Endodermal cell (in vitro differentiated cells): ENCODE data around the gene KCNQ5. TPM values are rescaled to one million over a fixed set of nuclear protein-coding genes. Genes with fewer than 3 reads are reported as not detected.

Source experiments
- DNase-seq: peaks from one replicate; pipeline ENCODE4 v3.0.0-alpha.2; 2017
- H3K27ac ChIP-seq: 2 replicates; pipeline ENCODE4 v1.5.1; 2013; ENCODE audit warnings: mild to moderate bottlenecking, low read depth, low read length, moderate library complexity
- H3K27me3 ChIP-seq: 2 replicates; pipeline ENCODE4 v1.6.1; 2013; ENCODE audit warnings: mild to moderate bottlenecking, low read length, moderate library complexity; ENCODE audit not compliant: insufficient read depth, control insufficient read depth, poor library complexity, severe bottlenecking
- H3K36me3 ChIP-seq: 2 replicates; pipeline ENCODE4 v1.7.0; 2013; ENCODE audit warnings: mild to moderate bottlenecking, low read length, moderate library complexity; ENCODE audit not compliant: control insufficient read depth, insufficient read depth
- H3K4me1 ChIP-seq: one replicate; pipeline ENCODE4 v1.7.0; 2013; ENCODE audit warnings: low read length; ENCODE audit not compliant: control insufficient read depth, insufficient read depth
- H3K4me3 ChIP-seq: 2 replicates; pipeline ENCODE4 v1.5.1; 2013; ENCODE audit warnings: mild to moderate bottlenecking, low read length, moderate library complexity
- H3K9ac ChIP-seq: 2 replicates; pipeline ENCODE4 v1.6.1; 2013; ENCODE audit warnings: mild to moderate bottlenecking, low read length, moderate library complexity; ENCODE audit not compliant: poor library complexity, severe bottlenecking; ENCODE audit errors: extremely low read depth
- H3K9me3 ChIP-seq: 2 replicates; pipeline ENCODE4 v1.6.1; 2013; ENCODE audit warnings: mild to moderate bottlenecking, low read length, moderate library complexity; ENCODE audit not compliant: control insufficient read depth
- H3K27ac Mint-ChIP-seq: 2 replicates; pipeline ENCODE4 v1.8.0; 2020; ENCODE audit warnings: mixed read lengths
- H3K27me3 Mint-ChIP-seq: 2 replicates; pipeline ENCODE4 v1.8.0; 2021; ENCODE audit warnings: mild to moderate bottlenecking, mixed read lengths; ENCODE audit not compliant: insufficient read depth
- H3K36me3 Mint-ChIP-seq: 2 replicates; pipeline ENCODE4 v1.8.0; 2020; ENCODE audit warnings: low read depth, mixed read lengths
- H3K4me1 Mint-ChIP-seq: 2 replicates; pipeline ENCODE4 v1.8.0; 2020; ENCODE audit warnings: mixed read lengths
- H3K4me3 Mint-ChIP-seq: 2 replicates; pipeline ENCODE4 v1.8.0; 2020; ENCODE audit warnings: mild to moderate bottlenecking, moderate library complexity, mixed read lengths
- H3K9me3 Mint-ChIP-seq: 2 replicates; pipeline ENCODE4 v1.8.0; 2020; ENCODE audit warnings: mild to moderate bottlenecking, mixed read lengths
- CTCF ChIP-seq: fragments of 200-600 bp; sonication (generic); conservative IDR thresholded peaks from 2 replicates; pipeline ENCODE4 v1.5.0; 2021; ENCODE audit warnings: antibody characterized with exemption, mild to moderate bottlenecking
- WGBS, 2 experiments: methylation state at CpG; one replicate each; pipeline versions ENCODE4 v1.1.5 to v1.1.7; 2013; ENCODE audit warnings: missing lambda C conversion rate in 2 of 2, mixed read lengths in 1 of 2; ENCODE audit not compliant: insufficient coverage in 1 of 2, insufficient read length in 1 of 2; 5-methylcytosine and 5-hydroxymethylcytosine counted together
- total RNA-seq, 2 donors: library from RNA; stranded (reverse); fragmentation: NEBNext Ultra II Directional in 1 of 2; extraction: Animal tissue kit (Norgen Biotek cat#: 25700) in 1 of 2; gene quantifications; 2 replicates in 1 of 2; 3 replicates in 1 of 2; pipeline ENCODE4 v1.2.1, GENCODE V29; 2021

The KCNQ5 gene
- total RNA-seq, 2 donors from 2014 or later: 2.4 to 8.3 TPM

GRCh38 chr6:73074175-73074574 is 452.3 kb downstream of the KCNQ5 start:
- Histone ChIP-seq H3K27ac (no peak overlapping the region), H3K27me3 (no peaks in the 10 kb centered on the region)
- WGBS, 2 experiments: 71 to 100% methylated on average over 1 of the region's 1 CpG

GRCh38 chr6:73076211-73076954 is 454.5 kb downstream of the KCNQ5 start:
- Histone ChIP-seq H3K36me3 (no peaks in the 10 kb centered on the region), H3K27me3 (no peaks in the 10 kb centered on the region), H3K4me3 (no peak overlapping the region), H3K9ac (no peak overlapping the region), H3K9me3 (no peaks in the 10 kb centered on the region), H3K4me1 (no peaks in the 10 kb centered on the region), H3K27ac (no peak overlapping the region)
- no peaks in the 10 kb centered on the region for H3K36me3 Mint-ChIP-seq
- no peak overlapping the region for H3K4me3 Mint-ChIP-seq
- DNase-seq: no peak
- no peak for TF ChIP-seq CTCF
- no peaks in the 10 kb centered on the region for H3K4me1 Mint-ChIP-seq
- H3K27ac Mint-ChIP-seq: no peak overlapping the region
- no peaks in the 10 kb centered on the region for H3K9me3 Mint-ChIP-seq
- no peaks in the 10 kb centered on the region for H3K27me3 Mint-ChIP-seq

More at GRCh38 chr6:73074175-73074574, 452.3 kb downstream of the KCNQ5 start:
- Mint-ChIP-seq H3K36me3 (no peaks in the 10 kb centered on the region), H3K27ac (no peak overlapping the region), H3K9me3 (no peaks in the 10 kb centered on the region), H3K4me3 (no peak overlapping the region), H3K4me1 (no peaks in the 10 kb centered on the region), H3K27me3 (no peaks in the 10 kb centered on the region)
- no peaks in the 10 kb centered on the region for H3K36me3 ChIP-seq
- H3K4me1 ChIP-seq: no peaks in the 10 kb centered on the region
- no peak overlapping the region for H3K9ac ChIP-seq
- no peak for TF ChIP-seq CTCF
- no peaks in the 10 kb centered on the region for H3K9me3 ChIP-seq
- DNase-seq: no peak
- no peak overlapping the region for H3K4me3 ChIP-seq

- Histone ChIP-seq H3K36me3 (no peaks in the 10 kb centered on the region), H3K4me1 (no peaks in the 10 kb centered on the region), H3K4me3 (no peak overlapping the region), H3K27me3 (no peaks in the 10 kb centered on the region), H3K27ac (no peak overlapping the region), H3K9me3 (no peaks in the 10 kb centered on the region), H3K9ac (no peak overlapping the region)
- 85% methylated on average over 1 of the region's 1 CpG; no CpG with 5 or more reads in 1 of the 2 experiments for WGBS, 2 experiments
- no peaks in the 10 kb centered on the region for H3K36me3 Mint-ChIP-seq
- H3K4me1 Mint-ChIP-seq: no peaks in the 10 kb centered on the region
- no peaks in the 10 kb centered on the region for H3K9me3 Mint-ChIP-seq
- H3K27ac Mint-ChIP-seq: no peak overlapping the region
- TF ChIP-seq CTCF: no peak
- H3K27me3 Mint-ChIP-seq: no peaks in the 10 kb centered on the region
- DNase-seq: no peak
- H3K4me3 Mint-ChIP-seq: no peak overlapping the region
Observed at GRCh38 chr6:73078333-73078862, 456.5 kb downstream of the KCNQ5 start.
